GM12878 (cell line): ENCODE results near the gene CCDC88A. TPM values are rescaled to one million over a fixed set of nuclear protein-coding genes. Genes with fewer than 3 reads are reported as not detected.

Experiments
- ATAC-seq: fragments of 200-7000 bp; cut with Tn5 transposase; 3 replicates; pipeline ENCODE4 v1.9.1; 2020; ENCODE audit warnings: mild to moderate bottlenecking, moderate library complexity
- BruUV-seq: library from RNA; stranded (reverse); fragments of 400-500 nt; replicated peaks from 2 replicates; lab custom pipeline; 2021; lab: Mats Ljungman, UMichigan
- CTCF ChIA-PET: fragments of 300-600 bp; sonication (Branson Sonifier 250); formaldehyde crosslinking; extraction: SDS; loops from one replicate; lab custom pipeline; 2021; ENCODE audit warnings: inconsistent platforms; lab: Yijun Ruan, JAX
- POLR2A ChIA-PET: fragments of 350-600 bp; formaldehyde crosslinking; extraction: SDS; loops from one replicate; lab custom pipeline; 2021; ENCODE audit warnings: inconsistent platforms; lab: Charles Lee
- RAD21 ChIA-PET: fragments of 300-600 bp; sonication (Branson Sonifier 250); formaldehyde crosslinking; loops from one replicate; lab custom pipeline; 2023; ENCODE audit warnings: antibody characterized with exemption; ENCODE audit not compliant: unreplicated experiment; lab: Charles Lee
- SMC1A ChIA-PET: fragments of 300-600 bp; sonication (Branson Sonifier 250); formaldehyde crosslinking; loops from one replicate; lab custom pipeline; 2023; ENCODE audit not compliant: unreplicated experiment, uncharacterized antibody; lab: Charles Lee
- DNase-seq: peaks from one replicate; pipeline ENCODE4 v3.0.0-alpha.2; 2011; ENCODE audit warnings: low read depth, low spot score
- FAIRE-seq: peaks from 3 replicates; lab custom pipeline; 2011; peaks lifted over from hg19 to GRCh38; lab: Jason Lieb, UNC
- H2AFZ ChIP-seq: 2 replicates; pipeline ENCODE4 v1.6.0; 2011; ENCODE audit warnings: low read depth, low read length, control low read depth; ENCODE audit not compliant: control insufficient read depth
- H3K27ac ChIP-seq: 2 replicates; pipeline ENCODE4 v1.5.1; 2011; ENCODE audit warnings: control low read depth; ENCODE audit not compliant: control insufficient read depth, insufficient read depth
- H3K27me3 ChIP-seq, 2 experiments: replicated peaks in 1 of 2; 2 replicates each; pipeline versions ENCODE4 v1.6.0 to v1.6.1; 2011; ENCODE audit warnings: low read length in 1 of 2; ENCODE audit not compliant: control insufficient read depth in 2 of 2, insufficient read depth in 2 of 2
- H3K36me3 ChIP-seq, 2 experiments: 2 replicates each; pipeline ENCODE4 v1.5.1; 2011; ENCODE audit warnings: low read length in 1 of 2; ENCODE audit not compliant: control insufficient read depth in 2 of 2, insufficient read depth in 2 of 2
- H3K4me1 ChIP-seq: 2 replicates; pipeline ENCODE4 v1.6.1; 2011; ENCODE audit warnings: mild to moderate bottlenecking, low read length, moderate library complexity, mixed read lengths; ENCODE audit not compliant: control insufficient read depth, insufficient read depth
- H3K4me2 ChIP-seq: 2 replicates; pipeline ENCODE4 v1.6.0; 2011; ENCODE audit warnings: control low read depth; ENCODE audit not compliant: control insufficient read depth, insufficient read depth
- H3K4me3 ChIP-seq: fragments of 200-600 bp; sonication (generic); 2 replicates; pipeline ENCODE4 v1.5.1; 2016
- H3K79me2 ChIP-seq: 2 replicates; pipeline ENCODE4 v1.6.0; 2011; ENCODE audit warnings: low read length; ENCODE audit not compliant: control insufficient read depth, insufficient read depth
- H3K9ac ChIP-seq: 2 replicates; pipeline ENCODE4 v1.8.0; 2011; ENCODE audit warnings: low read length, control low read depth, mixed read lengths; ENCODE audit not compliant: control insufficient read depth, insufficient read depth
- H3K9me3 ChIP-seq: replicated peaks from 3 replicates; pipeline ENCODE4 v1.5.1; 2011; ENCODE audit warnings: mild to moderate bottlenecking, low read length; ENCODE audit not compliant: control insufficient read depth, insufficient read depth
- H4K20me1 ChIP-seq: 2 replicates; pipeline ENCODE4 v1.6.0; 2011; ENCODE audit not compliant: control insufficient read depth, insufficient read depth
- BACH1 ChIP-seq: fragments of 450-650 bp; IDR thresholded peaks from 2 replicates; pipeline ENCODE4 v1.6.1; 2017; ENCODE audit warnings: mild to moderate bottlenecking, borderline replicate concordance
- FOXK2 ChIP-seq: fragments of 450-650 bp; IDR thresholded peaks from 2 replicates; pipeline ENCODE4 v1.6.1; 2017; ENCODE audit warnings: mild to moderate bottlenecking, moderate library complexity
- GATAD2B ChIP-seq: fragments of 450-650 bp; conservative IDR thresholded peaks from 2 replicates; pipeline ENCODE4 v1.6.1; 2017; ENCODE audit warnings: low read depth, mild to moderate bottlenecking, moderate library complexity
- IKZF1 ChIP-seq: fragments of 450-650 bp; conservative IDR thresholded peaks from 2 replicates; pipeline ENCODE4 v1.6.1; 2017; ENCODE audit warnings: antibody characterized with exemption, mild to moderate bottlenecking
- KAT2A ChIP-seq: conservative IDR thresholded peaks from 2 replicates; pipeline ENCODE4 v1.6.1; 2011; ENCODE audit warnings: low read depth, low read length; ENCODE audit not compliant: control insufficient read depth
- MTA3 ChIP-seq: IDR thresholded peaks from 2 replicates; pipeline ENCODE4 v1.6.1; 2012; ENCODE audit warnings: low read length, inconsistent platforms, borderline replicate concordance
- NFYB ChIP-seq: IDR thresholded peaks from 2 replicates; pipeline ENCODE4 v1.6.1; 2011; ENCODE audit warnings: low read depth, mild to moderate bottlenecking, low read length, improper control_type of control experiment, moderate library complexity; ENCODE audit not compliant: insufficient read depth
- RAD51 ChIP-seq: fragments of 450-650 bp; IDR thresholded peaks from 2 replicates; pipeline ENCODE4 v1.6.1; 2016; ENCODE audit warnings: moderate library complexity, mild to moderate bottlenecking, inconsistent platforms
- SMAD1 ChIP-seq: fragments of 450-650 bp; IDR thresholded peaks from 2 replicates; pipeline ENCODE4 v1.6.1; 2018; ENCODE audit warnings: mild to moderate bottlenecking, low read depth; ENCODE audit not compliant: partially characterized antibody
- TAF1 ChIP-seq: IDR thresholded peaks from 2 replicates; pipeline ENCODE4 v1.6.1; 2011; ENCODE audit warnings: mild to moderate bottlenecking, low read depth, low read length, borderline replicate concordance
- ZNF217 ChIP-seq: fragments of 450-650 bp; IDR thresholded peaks from 2 replicates; pipeline ENCODE4 v1.6.1; 2017; ENCODE audit warnings: antibody characterized with exemption, mild to moderate bottlenecking
- WGBS: methylation state at CpG from one replicate; pipeline ENCODE4 v1.1.6; 2016; ENCODE audit warnings: low lambda C conversion rate; ENCODE audit not compliant: insufficient replicate concordance, insufficient coverage; ENCODE audit errors: missing lambda C conversion rate; 5-methylcytosine and 5-hydroxymethylcytosine counted together
- in situ Hi-C: fragments of 300-500 bp; cut with MboI; formaldehyde crosslinking; loops from 9 replicates; pipeline ENCODE4 v1.14.3; 2018; ENCODE audit warnings: mixed read lengths
- intact Hi-C: fragments of 100-400 bp; cut with micrococcal nuclease; formaldehyde crosslinking; loops from one replicate; pipeline ENCODE4 v1.14.2; 2022; ENCODE audit not compliant: unreplicated experiment
- polyA plus RNA-seq, 11 experiments: library from polyadenylated mRNA; depleted of rRNA in 4 of 11; unstranded in 6 of 11; stranded (reverse) in 5 of 11; fragments of >200 nt; fragmentation: Nextera tagmentation in 4 of 11; fragmentation: Illumina TruSeq in 1 of 11; extraction: Ambion mirVana in 4 of 11; extraction: Trizol in 1 of 11; gene quantifications; 1 replicate in 1 of 11; 2 replicates in 10 of 11; pipeline versions ENCODE4 v1.2.1 to v1.2.3, GENCODE V29; 2011 to 2016; ENCODE audit warnings: inconsistent platforms in 2 of 11, missing spikeins in 2 of 11, low read depth in 1 of 11
- total RNA-seq, 4 experiments: library from RNA; depleted of rRNA in 3 of 4; stranded (reverse); fragments of >200 nt in 3 of 4; fragmentation: Illumina TruSeq in 1 of 4; extraction: Trizol in 1 of 4; gene quantifications; 2 replicates each; pipeline versions ENCODE4 v1.2.1 to v1.2.3, GENCODE V29; 2013 to 2021
- TF ChIP-seq, protein P1 (sequence below): IDR thresholded peaks from 2 replicates; pipeline ENCODE4 v1.6.1; 2011; ENCODE audit warnings: mild to moderate bottlenecking, low read depth, low read length, moderate library complexity; ENCODE audit not compliant: insufficient replicate concordance
- TF ChIP-seq, protein P2 (sequence below): IDR thresholded peaks from 2 replicates; pipeline ENCODE4 v1.6.1; 2011; ENCODE audit warnings: low read depth, low read length, improper control_type of control experiment, borderline replicate concordance
- TF ChIP-seq, protein P3 (sequence below): fragments of 450-650 bp; IDR thresholded peaks from 2 replicates; pipeline ENCODE4 v1.6.1; 2018; ENCODE audit warnings: borderline replicate concordance, mild to moderate bottlenecking; ENCODE audit not compliant: partially characterized antibody

CCDC88A gene
- total and polyA plus RNA-seq, 10 of the 15 experiments (the other 5 are each of a cell fraction or from before 2014, with no cell fraction given) = 1.8 to 71.6 (median 45.9) TPM

- H2AFZ ChIP-seq = no peak overlapping the region
- RAD21 ChIA-PET = no interaction called here
- intact Hi-C loops = no loop called here
- POLR2A ChIA-PET = no interaction called here
- SMC1A ChIA-PET = no interaction called here
- H3K4me3 ChIP-seq = no peak overlapping the region
- H3K36me3 ChIP-seq = no peaks in the 10 kb centered on the region
- no peaks in the 10 kb centered on the region for H3K9me3 ChIP-seq
- WGBS = 51% methylated on average over 9 of the region's 9 CpGs
- TF ChIP-seq, protein P1, sequence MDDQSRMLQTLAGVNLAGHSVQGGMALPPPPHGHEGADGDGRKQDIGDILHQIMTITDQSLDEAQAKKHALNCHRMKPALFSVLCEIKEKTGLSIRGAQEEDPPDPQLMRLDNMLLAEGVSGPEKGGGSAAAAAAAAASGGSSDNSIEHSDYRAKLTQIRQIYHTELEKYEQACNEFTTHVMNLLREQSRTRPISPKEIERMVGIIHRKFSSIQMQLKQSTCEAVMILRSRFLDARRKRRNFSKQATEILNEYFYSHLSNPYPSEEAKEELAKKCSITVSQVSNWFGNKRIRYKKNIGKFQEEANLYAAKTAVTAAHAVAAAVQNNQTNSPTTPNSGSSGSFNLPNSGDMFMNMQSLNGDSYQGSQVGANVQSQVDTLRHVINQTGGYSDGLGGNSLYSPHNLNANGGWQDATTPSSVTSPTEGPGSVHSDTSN = no peak
- no peak for TF ChIP-seq SMAD1
- no peak for TF ChIP-seq IKZF1
- TF ChIP-seq TAF1 = no peak
- TF ChIP-seq, protein P2, sequence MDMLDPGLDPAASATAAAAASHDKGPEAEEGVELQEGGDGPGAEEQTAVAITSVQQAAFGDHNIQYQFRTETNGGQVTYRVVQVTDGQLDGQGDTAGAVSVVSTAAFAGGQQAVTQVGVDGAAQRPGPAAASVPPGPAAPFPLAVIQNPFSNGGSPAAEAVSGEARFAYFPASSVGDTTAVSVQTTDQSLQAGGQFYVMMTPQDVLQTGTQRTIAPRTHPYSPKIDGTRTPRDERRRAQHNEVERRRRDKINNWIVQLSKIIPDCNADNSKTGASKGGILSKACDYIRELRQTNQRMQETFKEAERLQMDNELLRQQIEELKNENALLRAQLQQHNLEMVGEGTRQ = no peak
- TF ChIP-seq MTA3 = no peak
- no peak for TF ChIP-seq KAT2A
- TF ChIP-seq RAD51 = no peak
- TF ChIP-seq FOXK2 = no peak
- no peak for TF ChIP-seq GATAD2B
- TF ChIP-seq, protein P3, sequence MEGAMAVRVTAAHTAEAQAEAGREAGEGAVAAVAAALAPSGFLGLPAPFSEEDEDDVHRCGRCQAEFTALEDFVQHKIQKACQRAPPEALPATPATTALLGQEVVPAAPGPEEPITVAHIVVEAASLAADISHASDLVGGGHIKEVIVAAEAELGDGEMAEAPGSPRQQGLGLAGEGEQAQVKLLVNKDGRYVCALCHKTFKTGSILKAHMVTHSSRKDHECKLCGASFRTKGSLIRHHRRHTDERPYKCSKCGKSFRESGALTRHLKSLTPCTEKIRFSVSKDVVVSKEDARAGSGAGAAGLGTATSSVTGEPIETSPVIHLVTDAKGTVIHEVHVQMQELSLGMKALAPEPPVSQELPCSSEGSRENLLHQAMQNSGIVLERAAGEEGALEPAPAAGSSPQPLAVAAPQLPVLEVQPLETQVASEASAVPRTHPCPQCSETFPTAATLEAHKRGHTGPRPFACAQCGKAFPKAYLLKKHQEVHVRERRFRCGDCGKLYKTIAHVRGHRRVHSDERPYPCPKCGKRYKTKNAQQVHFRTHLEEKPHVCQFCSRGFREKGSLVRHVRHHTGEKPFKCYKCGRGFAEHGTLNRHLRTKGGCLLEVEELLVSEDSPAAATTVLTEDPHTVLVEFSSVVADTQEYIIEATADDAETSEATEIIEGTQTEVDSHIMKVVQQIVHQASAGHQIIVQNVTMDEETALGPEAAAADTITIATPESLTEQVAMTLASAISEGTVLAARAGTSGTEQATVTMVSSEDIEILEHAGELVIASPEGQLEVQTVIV = no peak
- TF ChIP-seq BACH1 = no peak
- no peak for TF ChIP-seq ZNF217
- no peak for TF ChIP-seq NFYB
- H3K27me3 ChIP-seq = no peaks in the 10 kb centered on the region
- FAIRE-seq (no peak), DNase-seq (no peak), ATAC-seq (no peak)
- no peak overlapping the region for H3K9ac ChIP-seq
- no peak overlapping the region for H3K27ac ChIP-seq
- in situ Hi-C loops = no loop called here
- no peak overlapping the region for H3K4me2 ChIP-seq
- CTCF ChIA-PET = interaction anchor here (1.1 kb wide), 1 partner anchor 424 kb away, joined by 3 read pairs; no protein-coding TSS in a partner anchor
- no peaks in the 10 kb centered on the region for H4K20me1 ChIP-seq
- no TSS peak for BruUV-seq
- H3K4me1 ChIP-seq = no peaks in the 10 kb centered on the region
- H3K79me2 ChIP-seq = no peaks in the 10 kb centered on the region
These were observed 18.1 kb upstream of the CCDC88A start for GRCh38 chr2:55437515-55438390.
